ENCODE data around the gene CKS2. TPM values are rescaled to one million over a fixed set of nuclear protein-coding genes. Genes with fewer than 3 reads are reported as not detected.
A peak's percentile ranks its signal among the peaks of the same experiment; 100 is the strongest.

The CKS2 gene
- total and polyA plus RNA-seq, 2 donors from 2014 or later = 7.0 to 72.8 TPM

DNA sequence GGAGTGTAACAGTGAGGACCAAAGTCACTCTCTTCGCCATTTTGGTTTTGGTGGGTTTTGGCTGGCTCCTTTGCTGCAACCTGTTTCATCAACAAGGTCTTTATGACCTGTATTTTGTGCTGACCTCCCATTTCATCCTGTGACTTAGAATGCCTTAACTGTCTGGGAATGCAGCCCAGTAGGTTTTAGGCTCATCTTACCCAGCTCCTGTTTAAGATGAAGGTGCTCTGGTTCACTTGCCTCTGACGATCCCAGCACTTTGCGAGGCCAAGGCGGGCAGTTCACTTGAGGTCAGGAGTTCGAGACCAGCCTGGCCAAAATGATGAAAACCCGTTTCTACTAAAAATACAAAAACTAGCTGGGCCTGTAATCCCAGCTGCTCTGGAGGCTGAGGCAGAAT, 1.8 kb upstream of the CKS2 start:
- TF ChIP-seq, protein P1, sequence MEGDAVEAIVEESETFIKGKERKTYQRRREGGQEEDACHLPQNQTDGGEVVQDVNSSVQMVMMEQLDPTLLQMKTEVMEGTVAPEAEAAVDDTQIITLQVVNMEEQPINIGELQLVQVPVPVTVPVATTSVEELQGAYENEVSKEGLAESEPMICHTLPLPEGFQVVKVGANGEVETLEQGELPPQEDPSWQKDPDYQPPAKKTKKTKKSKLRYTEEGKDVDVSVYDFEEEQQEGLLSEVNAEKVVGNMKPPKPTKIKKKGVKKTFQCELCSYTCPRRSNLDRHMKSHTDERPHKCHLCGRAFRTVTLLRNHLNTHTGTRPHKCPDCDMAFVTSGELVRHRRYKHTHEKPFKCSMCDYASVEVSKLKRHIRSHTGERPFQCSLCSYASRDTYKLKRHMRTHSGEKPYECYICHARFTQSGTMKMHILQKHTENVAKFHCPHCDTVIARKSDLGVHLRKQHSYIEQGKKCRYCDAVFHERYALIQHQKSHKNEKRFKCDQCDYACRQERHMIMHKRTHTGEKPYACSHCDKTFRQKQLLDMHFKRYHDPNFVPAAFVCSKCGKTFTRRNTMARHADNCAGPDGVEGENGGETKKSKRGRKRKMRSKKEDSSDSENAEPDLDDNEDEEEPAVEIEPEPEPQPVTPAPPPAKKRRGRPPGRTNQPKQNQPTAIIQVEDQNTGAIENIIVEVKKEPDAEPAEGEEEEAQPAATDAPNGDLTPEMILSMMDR (IDR thresholded peaks at IDR 0.05; ENCODE audit: borderline replicate concordance, extremely low read depth, insufficient read depth) = no peak
- Histone ChIP-seq H3K36me3 (ENCODE audit: control insufficient read depth in 2 of 3, insufficient read depth in 3 of 3, low read length in 3 of 3) (no peaks in the 10 kb centered on the region), H3K27ac (ENCODE audit: low read depth in 2 of 2, low read length in 2 of 2) (peak overlapping the region in 1 of 2 donors; percentile 100), H3K4me1 (ENCODE audit: control insufficient read depth in 2 of 3, insufficient read depth in 2 of 3, low read depth in 1 of 3, low read length in 3 of 3) (peaks cover 0 to 6% (median 4%) of the 10 kb centered on the region in 3 donors), H3K4me3 (ENCODE audit: low read length in 3 of 3) (no peak overlapping the region), H3K9me3 (ENCODE audit: control insufficient read depth in 2 of 3, insufficient read depth in 1 of 3, low read length in 3 of 3) (no peaks in the 10 kb centered on the region), H3K9ac (ENCODE audit: low read length in 3 of 3) (peak overlapping the region in 1 of 3 donors; percentile 98), H3K27me3 (ENCODE audit: control insufficient read depth, insufficient read depth, low read length) (no peaks in the 10 kb centered on the region)
- DNase-seq (no peak), FAIRE-seq (no peak)
- intact Hi-C loops (cut with DNase I) = no loop called here

DNA sequence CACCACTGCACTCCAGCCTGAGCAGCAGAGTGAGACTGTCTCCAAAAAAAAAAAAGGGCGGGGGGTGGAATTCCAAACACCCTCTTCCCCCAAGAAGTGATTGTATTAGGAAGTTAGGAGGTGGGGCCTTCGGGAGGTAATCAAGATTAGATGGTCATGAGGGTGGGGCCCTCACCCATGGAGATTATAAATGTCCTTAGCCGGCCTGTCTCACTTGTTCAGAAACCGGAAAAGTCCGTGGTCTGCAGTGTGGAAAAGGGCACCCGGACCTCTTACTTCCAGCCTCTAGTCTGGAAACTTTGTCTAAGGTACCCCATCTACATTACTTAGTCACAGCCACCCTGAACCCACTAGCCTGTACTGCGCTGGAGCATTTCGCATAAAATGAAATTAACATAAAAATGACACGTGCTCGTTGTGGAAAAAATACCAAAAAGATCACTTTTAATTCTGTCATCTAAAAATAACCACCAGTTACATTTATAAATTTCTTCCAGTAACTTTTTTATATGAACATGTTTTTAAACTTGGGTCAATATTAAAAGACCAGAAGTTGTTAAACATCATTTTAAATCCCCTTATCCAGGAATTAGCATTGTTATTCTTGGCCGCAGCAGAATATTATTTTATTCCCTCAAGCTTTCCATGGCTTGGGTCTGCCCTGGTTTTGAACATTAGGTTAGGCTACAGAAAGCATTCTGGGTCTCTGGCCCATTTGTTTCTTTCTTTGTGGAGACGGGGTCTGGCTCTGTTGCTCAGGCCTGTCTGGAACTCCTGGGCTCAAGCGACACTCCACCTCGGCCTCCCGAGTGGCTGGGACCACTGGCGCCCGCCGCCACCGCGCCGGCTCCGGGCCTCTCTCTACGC, 1.2 kb upstream of the CKS2 start:
- peak; percentile 3 for FAIRE-seq
- H3K27me3 ChIP-seq (ENCODE audit: control insufficient read depth, insufficient read depth, low read length) = no peaks in the 10 kb centered on the region

DNA sequence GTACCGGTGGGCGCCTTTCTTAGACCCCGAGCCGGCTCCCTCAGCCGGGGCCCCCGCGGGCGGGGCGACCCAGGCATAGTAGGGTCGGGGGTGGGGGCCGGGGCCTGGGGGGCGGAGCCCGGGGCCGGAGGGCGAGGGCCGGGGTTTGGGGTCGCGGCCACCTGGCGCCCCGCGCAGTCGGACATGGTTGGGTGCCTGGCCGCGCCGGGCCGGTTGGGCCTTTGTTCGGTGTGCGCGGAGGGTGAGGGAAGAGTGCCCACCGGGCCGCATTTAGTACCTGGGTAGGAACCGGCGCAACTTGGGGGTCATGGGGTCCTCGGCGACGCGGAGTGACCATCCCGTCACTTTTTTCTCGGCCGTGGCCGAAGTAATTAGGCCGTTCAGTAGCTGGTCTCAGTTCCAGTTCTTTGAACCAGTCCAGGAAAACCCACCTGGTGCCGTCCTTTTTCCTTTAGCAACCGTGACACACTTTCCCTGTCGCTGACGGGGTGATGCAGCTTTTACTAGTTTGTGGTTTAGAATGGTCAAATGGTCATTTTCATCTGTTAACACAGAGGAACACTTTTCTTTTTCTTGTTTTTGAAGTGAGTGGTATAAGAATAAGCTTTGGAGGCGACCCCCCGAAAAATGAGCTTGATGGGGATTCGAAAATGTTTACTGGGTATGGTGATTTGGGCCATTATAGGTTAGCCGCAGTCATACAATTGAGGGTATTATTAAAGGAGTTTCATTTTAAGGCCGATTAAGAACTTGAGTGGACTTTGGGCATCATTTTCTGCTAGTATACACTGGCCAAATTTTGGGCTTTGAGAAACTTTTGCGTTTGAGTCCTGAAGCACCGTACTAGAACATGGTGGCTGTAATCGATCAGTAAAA, 589 bp downstream of the CKS2 start:
- Histone ChIP-seq H3K9ac (ENCODE audit: low read length in 3 of 3) (peak overlapping the region; percentile 15 to 63 (median 58)), H3K4me1 (ENCODE audit: control insufficient read depth in 2 of 3, insufficient read depth in 2 of 3, low read depth in 1 of 3, low read length in 3 of 3) (peaks cover 0 to 6% (median 4%) of the 10 kb centered on the region in 3 donors), H3K27ac (ENCODE audit: low read depth in 2 of 2, low read length in 2 of 2) (peak overlapping the region in 1 of 2 donors; percentile 70), H3K27me3 (ENCODE audit: control insufficient read depth, insufficient read depth, low read length) (no peaks in the 10 kb centered on the region), H3K9me3 (ENCODE audit: control insufficient read depth in 2 of 3, insufficient read depth in 1 of 3, low read length in 3 of 3) (no peaks in the 10 kb centered on the region), H3K4me3 (ENCODE audit: low read length in 3 of 3) (peak overlapping the region; percentile 66 to 82 (median 76)), H3K36me3 (ENCODE audit: control insufficient read depth in 2 of 3, insufficient read depth in 3 of 3, low read length in 3 of 3) (peaks cover 0 to 2% (median 0%) of the 10 kb centered on the region in 3 donors)
- no peak for FAIRE-seq
- TF ChIP-seq, protein P1 (IDR thresholded peaks at IDR 0.05; ENCODE audit: borderline replicate concordance, extremely low read depth, insufficient read depth) = no peak
- intact Hi-C loops (cut with DNase I) = no loop called here
- DNase-seq = peak in 4 of 5 donors; percentile 23 to 85 (median 51)

More for the DNA sequence above, 1.2 kb upstream of the CKS2 start:
- peak in 2 of 5 donors; percentile 46 to 63 for DNase-seq
- TF ChIP-seq, protein P1 (IDR thresholded peaks at IDR 0.05; ENCODE audit: borderline replicate concordance, extremely low read depth, insufficient read depth) = no peak
- intact Hi-C loops (cut with DNase I) = no loop called here
- peaks cover 0 to 6% (median 4%) of the 10 kb centered on the region in 3 donors for H3K4me1 ChIP-seq (ENCODE audit: control insufficient read depth in 2 of 3, insufficient read depth in 2 of 3, low read depth in 1 of 3, low read length in 3 of 3)
- peak overlapping the region; percentile 100 for H3K27ac ChIP-seq (ENCODE audit: low read depth in 2 of 2, low read length in 2 of 2)
- no peaks in the 10 kb centered on the region for H3K9me3 ChIP-seq (ENCODE audit: control insufficient read depth in 2 of 3, insufficient read depth in 1 of 3, low read length in 3 of 3)
- H3K36me3 ChIP-seq (ENCODE audit: control insufficient read depth in 2 of 3, insufficient read depth in 3 of 3, low read length in 3 of 3) = no peaks in the 10 kb centered on the region
- peak overlapping the region; percentile 56 to 98 (median 95) for H3K9ac ChIP-seq (ENCODE audit: low read length in 3 of 3)
- H3K4me3 ChIP-seq (ENCODE audit: low read length in 3 of 3) = peak overlapping the region; percentile 76 to 86 (median 83)

Data from kidney (tissue), 14 donors.